NCI-H526 treated with DMSO at 0.1 percent for 48 hours (cell line): ENCODE results near the gene WBP2.

Source experiments
- DNase-seq: peaks from one replicate; lab custom pipeline; 2025; lab: John Stamatoyannopoulos, UW

Gene WBP2

GRCh38 chr17:75827308-75828075 lies 27.6 kb downstream of the WBP2 start:
- DNase-seq = peak; percentile 63

- DNase-seq = no peak
Measured at GRCh38 chr17:75826561-75827307, 28.4 kb downstream of the WBP2 start.

GRCh38 chr17:75825748-75826370 lies 29.3 kb downstream of the WBP2 start:
- no peak for DNase-seq

DNA sequence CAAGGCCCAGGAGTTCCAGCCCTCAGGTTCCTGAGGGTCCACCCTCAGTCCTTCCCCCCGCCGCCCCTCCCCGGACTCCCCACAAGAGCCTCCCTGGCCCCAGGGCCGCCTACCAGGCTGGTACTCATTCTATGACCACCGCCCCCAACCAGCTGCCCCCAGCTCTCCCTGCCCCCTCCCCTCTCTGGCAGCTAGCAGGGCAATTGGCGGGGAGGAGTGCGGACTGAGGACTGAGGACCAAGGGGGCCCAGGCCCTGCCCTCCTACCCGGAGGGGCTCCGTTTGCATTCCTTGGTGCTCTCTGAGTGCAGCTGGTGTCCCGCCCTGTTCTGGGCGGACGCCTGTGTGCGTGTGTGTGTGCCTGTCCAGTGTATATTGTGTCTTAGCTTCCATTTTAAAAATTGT lies 30.0 kb downstream of the WBP2 start:
- no peak for DNase-seq

DNA sequence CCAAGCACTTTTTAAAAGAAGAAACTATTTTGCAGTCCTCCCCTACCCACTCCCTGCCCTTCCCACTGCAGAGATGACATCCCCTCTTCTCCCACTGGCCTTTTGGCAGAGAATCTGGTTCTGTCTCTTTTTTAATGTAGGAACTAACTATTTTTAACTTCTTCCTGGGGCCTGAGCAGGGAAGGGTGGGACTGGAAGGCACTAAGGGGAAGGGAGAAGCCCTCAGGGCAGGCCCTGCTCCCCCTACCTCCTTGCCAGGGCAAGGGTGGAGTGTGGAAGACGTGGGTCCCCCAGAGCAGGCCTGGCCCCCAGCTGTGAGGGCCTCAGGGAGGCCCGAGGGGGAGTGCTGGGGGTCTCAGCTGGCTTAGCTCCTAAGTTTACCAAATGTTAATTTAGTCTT lies 30.5 kb downstream of the WBP2 start:
- no peak for DNase-seq

DNA sequence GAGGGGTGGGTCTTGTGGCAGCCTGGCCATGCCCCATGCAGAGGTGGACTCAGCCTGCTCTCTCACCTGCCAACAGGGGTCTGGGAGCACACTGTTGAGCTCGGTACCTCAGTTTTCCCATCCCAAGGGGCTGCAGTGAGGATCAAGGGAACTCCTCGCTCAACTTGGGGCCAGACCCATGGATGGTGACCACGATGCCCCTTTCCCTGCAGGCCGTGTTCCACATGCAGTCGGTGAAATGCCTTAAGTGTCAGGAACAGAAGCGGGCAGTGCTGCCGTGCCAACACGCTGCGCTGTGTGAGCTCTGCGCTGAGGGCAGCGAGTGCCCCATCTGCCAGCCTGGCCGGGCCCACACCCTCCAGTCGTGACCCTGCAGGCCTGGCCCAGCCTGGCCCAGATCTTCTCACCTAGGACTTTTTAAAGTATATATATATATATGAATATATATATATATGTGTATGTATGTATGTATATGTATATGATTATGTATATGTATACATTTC lies 31.0 kb downstream of the WBP2 start:
- DNase-seq = no peak

GRCh38 chr17:75823257-75824041 lies 31.7 kb downstream of the WBP2 start:
- no peak for DNase-seq

DNA sequence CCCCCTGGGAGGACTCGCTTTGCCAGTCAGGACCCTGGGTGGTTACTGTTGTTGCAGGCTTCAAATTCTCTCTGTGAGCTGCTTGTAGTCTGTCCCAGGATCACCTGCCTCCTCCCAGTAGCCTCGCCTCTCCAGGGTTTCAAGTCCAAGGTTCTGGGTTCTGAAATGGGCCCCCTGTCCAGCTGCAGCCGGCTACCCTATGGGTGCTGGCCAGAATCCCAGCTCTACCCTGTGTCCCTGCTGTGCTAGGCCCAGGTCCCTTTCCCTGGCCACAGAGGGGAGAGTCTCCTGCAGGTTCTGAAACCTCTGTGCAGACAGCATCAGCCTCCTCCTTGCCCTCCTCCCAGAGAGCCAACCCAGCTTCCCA lies 32.4 kb downstream of the WBP2 start:
- DNase-seq = no peak

- DNase-seq = no peak
Measured at GRCh38 chr17:75822119-75822799, 32.9 kb downstream of the WBP2 start.

GRCh38 chr17:75821552-75821951 lies 33.6 kb downstream of the WBP2 start:
- no peak for DNase-seq

DNA sequence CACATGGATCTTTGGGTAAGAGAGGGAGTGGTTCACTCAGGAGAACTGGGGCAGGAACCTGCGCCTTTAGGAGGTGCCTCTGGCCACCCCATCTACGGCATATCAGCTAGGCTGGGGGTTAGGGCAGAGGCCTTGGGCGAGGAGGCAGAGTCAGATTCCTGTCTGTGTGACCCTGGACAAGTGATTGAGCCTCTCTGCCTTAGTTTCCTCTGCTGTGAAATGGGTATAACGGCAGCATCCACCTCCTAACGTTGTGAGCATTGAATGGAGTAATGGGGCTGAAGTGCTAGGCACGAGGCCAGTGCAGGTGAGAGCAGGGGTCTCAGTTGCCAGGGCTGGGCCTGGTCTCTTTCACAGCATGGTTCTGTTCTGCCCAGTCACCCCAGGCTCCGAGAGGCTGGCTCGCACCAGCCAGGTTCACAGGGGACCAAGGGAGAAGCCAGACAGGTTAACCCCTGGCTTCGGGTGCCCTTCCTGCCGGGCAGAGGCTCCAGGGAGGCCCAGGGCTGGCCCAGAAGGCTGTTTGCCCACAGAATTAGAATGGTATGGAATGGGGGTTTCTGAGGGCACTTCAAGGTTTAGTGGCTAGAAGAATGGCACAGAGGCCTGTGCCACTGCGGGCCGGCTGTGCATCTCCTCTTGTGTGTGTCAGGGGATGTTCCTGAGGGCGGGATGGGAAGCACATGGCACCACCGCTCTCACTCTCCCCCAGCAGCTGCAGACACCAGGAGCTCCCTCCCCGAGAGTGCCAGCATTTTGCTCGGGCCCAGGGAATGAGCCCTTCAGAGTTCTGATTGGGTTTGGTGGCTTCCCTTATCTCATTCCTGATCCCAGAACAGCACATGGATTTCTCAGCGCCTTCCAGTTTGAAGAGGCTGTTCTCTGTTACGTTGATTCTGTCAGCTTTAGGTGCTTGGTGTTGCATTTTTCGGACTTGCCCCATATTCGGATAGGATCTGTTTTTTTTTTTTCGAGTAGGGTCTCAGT lies 34.7 kb downstream of the WBP2 start:
- DNase-seq = no peak

DNA sequence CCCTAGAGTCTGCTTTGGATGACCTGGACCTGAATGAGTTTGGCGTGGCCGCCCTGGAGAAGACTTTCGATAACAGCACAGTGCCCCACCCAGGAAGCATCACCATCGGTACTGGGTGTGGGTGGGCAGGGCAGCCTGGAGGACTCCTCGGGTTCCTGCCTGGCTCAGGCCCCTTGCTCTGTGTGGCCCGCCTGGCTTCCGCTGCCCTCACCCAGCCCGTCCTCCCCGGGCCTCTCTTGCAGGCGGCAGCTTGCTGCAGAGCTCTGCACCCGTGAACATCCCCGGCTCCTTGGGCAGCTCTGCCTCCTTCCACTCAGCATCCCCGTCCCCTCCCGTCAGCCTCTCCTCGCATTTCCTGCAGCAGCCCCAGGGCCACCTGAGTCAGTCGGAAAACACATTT lies 35.5 kb downstream of the WBP2 start:
- no peak for DNase-seq

- no peak for DNase-seq
Measured at GRCh38 chr17:75819116-75819515, 36.0 kb downstream of the WBP2 start.

DNA sequence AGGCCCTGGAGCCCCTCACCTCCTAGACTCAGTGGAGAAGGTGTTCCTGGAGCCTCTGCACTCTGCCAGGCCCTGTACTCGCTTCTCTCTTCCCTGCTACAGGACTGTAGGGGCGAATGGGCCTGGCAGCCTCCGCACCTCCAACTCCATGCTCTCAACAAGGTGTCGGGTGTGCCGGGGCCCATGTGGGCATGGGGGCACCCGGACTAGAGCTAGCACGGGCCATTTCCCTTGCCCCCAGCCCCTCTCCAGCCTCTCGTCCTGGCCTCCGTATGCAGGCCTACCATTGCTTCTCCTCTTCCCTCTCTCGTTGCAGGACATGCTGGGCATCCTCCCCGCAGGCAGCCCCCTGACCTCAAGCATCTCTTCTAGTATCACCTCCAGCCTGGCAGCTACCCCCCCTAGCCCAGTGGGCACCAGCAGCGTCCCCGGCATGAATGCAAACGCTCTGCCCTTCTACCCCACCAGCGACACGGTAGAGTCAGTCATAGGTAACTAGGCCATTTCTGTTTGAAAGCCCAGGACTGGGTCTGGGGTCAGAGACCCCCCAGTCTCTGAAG lies 36.7 kb downstream of the WBP2 start:
- no peak for DNase-seq

GRCh38 chr17:75817571-75817970 lies 37.6 kb downstream of the WBP2 start:
- DNase-seq = no peak

DNA sequence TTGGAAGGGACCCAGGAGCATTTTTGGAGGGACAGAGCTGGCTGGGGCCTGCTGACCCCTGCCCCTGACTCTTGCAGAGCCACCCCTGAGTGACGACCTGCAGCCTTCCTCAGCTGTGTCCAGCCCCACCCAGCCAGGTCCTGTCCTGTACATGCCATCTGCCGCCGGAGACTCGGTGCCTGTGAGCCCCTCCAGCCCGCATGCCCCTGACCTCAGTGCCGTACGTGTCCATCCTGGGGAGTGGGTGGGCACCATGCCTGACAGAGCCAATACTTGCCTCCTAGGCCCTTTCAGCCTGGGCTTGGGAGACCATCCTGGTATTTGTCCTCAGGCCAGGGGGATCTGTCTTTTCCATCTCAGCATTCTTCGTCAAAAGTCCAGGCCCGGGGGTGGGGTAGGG lies 38.4 kb downstream of the WBP2 start:
- no peak for DNase-seq

- no peak for DNase-seq
Measured at GRCh38 chr17:75815399-75815798, 39.7 kb downstream of the WBP2 start.

- DNase-seq = no peak
Measured at GRCh38 chr17:75814900-75815373, 40.2 kb downstream of the WBP2 start.

- DNase-seq = no peak
Measured at GRCh38 chr17:75814021-75814395, 41.1 kb downstream of the WBP2 start.
